ENCODE results near the gene USHBP1.
A peak's percentile ranks its signal among the peaks of the same experiment; 100 is the strongest.
"Not testable (repeated sequence)": the region's sequence is repeated elsewhere in the genome, so short reads cannot be mapped to it uniquely, and the experiment has no call there.

The USHBP1 gene

GRCh38 chr19:17296273-17296672 lies 31.7 kb upstream of the USHBP1 start:
- no peak for DNase-seq (ENCODE audit: low read depth in 2 of 2)

- not testable (repeated sequence) for DNase-seq (ENCODE audit: low read depth in 2 of 2)
Observed at GRCh38 chr19:17295551-17295950, 31.0 kb upstream of the USHBP1 start.

GRCh38 chr19:17294051-17294891 lies 29.7 kb upstream of the USHBP1 start:
- peak; percentile 40 to 59 for DNase-seq (ENCODE audit: low read depth in 2 of 2)

GRCh38 chr19:17293605-17294004 lies 29.1 kb upstream of the USHBP1 start:
- DNase-seq (ENCODE audit: low read depth in 2 of 2), result no peak

GRCh38 chr19:17292301-17293074 lies 27.9 kb upstream of the USHBP1 start:
- peak; percentile 74 to 77 for DNase-seq (ENCODE audit: low read depth in 2 of 2)

GRCh38 chr19:17289489-17289888 lies 24.9 kb upstream of the USHBP1 start:
- DNase-seq (ENCODE audit: low read depth in 2 of 2), result peak; percentile 44 to 60

- DNase-seq (ENCODE audit: low read depth in 2 of 2), result no peak
Observed at GRCh38 chr19:17286752-17287151, 22.2 kb upstream of the USHBP1 start.

- DNase-seq (ENCODE audit: low read depth in 2 of 2), result no peak
Observed at GRCh38 chr19:17286263-17286662, 21.7 kb upstream of the USHBP1 start.

GRCh38 chr19:17285415-17286135 lies 21.0 kb upstream of the USHBP1 start:
- DNase-seq (ENCODE audit: low read depth in 2 of 2), result no peak

- DNase-seq (ENCODE audit: low read depth in 2 of 2), result no peak
Observed at GRCh38 chr19:17283504-17283996, 19.0 kb upstream of the USHBP1 start.

GRCh38 chr19:17282488-17283125 lies 18.1 kb upstream of the USHBP1 start:
- DNase-seq (ENCODE audit: low read depth in 2 of 2), result peak; percentile 68 to 70

GRCh38 chr19:17281391-17282304 lies 17.1 kb upstream of the USHBP1 start, which contains the start of gene ANKLE1:
TSS of gene ANKLE1 (plus strand) at chr19:17281901. CDS start at chr19:17281921, 20 bp downstream.
- DNase-seq (ENCODE audit: low read depth in 2 of 2), result peak; percentile 31 to 58

GRCh38 chr19:17279436-17279835 lies 14.9 kb upstream of the USHBP1 start:
- DNase-seq (ENCODE audit: low read depth in 2 of 2), result no peak

- no peak for DNase-seq (ENCODE audit: low read depth in 2 of 2)
Observed at GRCh38 chr19:17275441-17276175, 11.1 kb upstream of the USHBP1 start.

GRCh38 chr19:17274892-17275291 lies 10.3 kb upstream of the USHBP1 start:
- not testable (repeated sequence) for DNase-seq (ENCODE audit: low read depth in 2 of 2)

- DNase-seq (ENCODE audit: low read depth in 2 of 2), result no peak
Observed at GRCh38 chr19:17268754-17269153, 4.2 kb upstream of the USHBP1 start.

- DNase-seq (ENCODE audit: low read depth in 2 of 2), result peak; percentile 91 to 93
Observed at GRCh38 chr19:17266975-17267788, 2.6 kb upstream of the USHBP1 start, which contains the start of gene BABAM1. TSS of gene BABAM1 (plus strand) at chr19:17267443. CDS start at chr19:17268807, 1,364 bp downstream.

GRCh38 chr19:17266589-17266974 lies 2.0 kb upstream of the USHBP1 start:
- DNase-seq (ENCODE audit: low read depth in 2 of 2), result no peak

GRCh38 chr19:17266026-17266425 lies 1.5 kb upstream of the USHBP1 start:
- no peak for DNase-seq (ENCODE audit: low read depth in 2 of 2)
